WTC11 (cell line): ENCODE results near the gene ZDHHC19. TPM values are rescaled to one million over a fixed set of nuclear protein-coding genes. Genes with fewer than 3 reads are reported as not detected.

Source experiments
- ATAC-seq: fragments of 200-7000 bp; cut with Tn5 transposase; 2 replicates; pipeline ENCODE4 v1.10.0; 2021; ENCODE audit warnings: mild to moderate bottlenecking, moderate library complexity
- CTCF ChIA-PET: fragments of 300-600 bp; sonication (Branson Sonifier 250); formaldehyde crosslinking; loops from one replicate; lab custom pipeline; 2021; ENCODE audit warnings: antibody characterized with exemption; lab: Charles Lee
- POLR2A ChIA-PET: fragments of 350-600 bp; sonication (Branson Sonifier 250); formaldehyde crosslinking; loops from one replicate; lab custom pipeline; 2021; ENCODE audit warnings: antibody characterized with exemption; lab: Charles Lee
- DNase-seq: peaks from one replicate; pipeline ENCODE4 v3.0.0; 2021; ENCODE audit warnings: low spot score
- H3K27ac Mint-ChIP-seq: 2 replicates; pipeline ENCODE4 v1.8.0; 2021; ENCODE audit warnings: mixed read lengths
- H3K27me3 Mint-ChIP-seq: 2 replicates; pipeline ENCODE4 v1.8.0; 2021; ENCODE audit warnings: low read depth, mild to moderate bottlenecking, moderate library complexity, mixed read lengths
- H3K36me3 Mint-ChIP-seq: 2 replicates; pipeline ENCODE4 v1.8.0; 2021; ENCODE audit warnings: mixed read lengths
- H3K4me1 Mint-ChIP-seq: 2 replicates; pipeline ENCODE4 v1.8.0; 2022; ENCODE audit warnings: mixed read lengths
- H3K4me3 Mint-ChIP-seq: 2 replicates; pipeline ENCODE4 v1.8.0; 2021; ENCODE audit warnings: mild to moderate bottlenecking, moderate library complexity, mixed read lengths
- H3K9me3 Mint-ChIP-seq: 2 replicates; pipeline ENCODE4 v1.8.0; 2021; ENCODE audit warnings: mixed read lengths
- GABPB1 ChIP-seq: sonication (generic); formaldehyde crosslinking; IDR thresholded peaks from 2 replicates; pipeline ENCODE4 v1.8.1; 2023; ENCODE audit warnings: mild to moderate bottlenecking, missing genetic modification reagents
- MXD4 ChIP-seq: fragments of 250-450 bp; sonication (Bioruptor Pico); IDR thresholded peaks from 2 replicates; pipeline ENCODE4 v1.8.0; 2021; ENCODE audit warnings: mild to moderate bottlenecking, moderate library complexity, borderline replicate concordance
- NFE2L1 ChIP-seq: sonication (generic); formaldehyde crosslinking; IDR thresholded peaks from 2 replicates; pipeline ENCODE4 v1.8.1; 2023; ENCODE audit warnings: missing genetic modification reagents
- NR2C2 ChIP-seq: sonication (generic); formaldehyde crosslinking; IDR thresholded peaks from 2 replicates; pipeline ENCODE4 v1.8.0; 2022; ENCODE audit warnings: mild to moderate bottlenecking, missing genetic modification reagents
- RELA ChIP-seq: sonication (generic); formaldehyde crosslinking; IDR thresholded peaks from 2 replicates; pipeline ENCODE4 v1.8.1; 2022; ENCODE audit warnings: missing genetic modification reagents, mild to moderate bottlenecking, borderline replicate concordance
- SMAD3 ChIP-seq: sonication (generic); formaldehyde crosslinking; IDR thresholded peaks from 2 replicates; pipeline ENCODE4 v1.8.0; 2022; ENCODE audit warnings: missing genetic modification reagents, mild to moderate bottlenecking, borderline replicate concordance
- SMAD4 ChIP-seq: sonication (generic); formaldehyde crosslinking; IDR thresholded peaks from 2 replicates; pipeline ENCODE4 v1.8.0; 2022; ENCODE audit warnings: mild to moderate bottlenecking, missing genetic modification reagents
- SP1 ChIP-seq: sonication (generic); formaldehyde crosslinking; conservative IDR thresholded peaks from 2 replicates; pipeline ENCODE4 v1.8.1; 2022; ENCODE audit warnings: missing genetic modification reagents
- ZNF138 ChIP-seq: sonication (generic); formaldehyde crosslinking; conservative IDR thresholded peaks from 2 replicates; pipeline ENCODE4 v1.8.1; 2022; ENCODE audit warnings: mild to moderate bottlenecking, moderate library complexity, missing genetic modification reagents
- ZNF416 ChIP-seq: fragments of 250-450 bp; sonication (Bioruptor Pico); IDR thresholded peaks from 2 replicates; pipeline ENCODE4 v1.9.0; 2021; ENCODE audit warnings: mild to moderate bottlenecking, inconsistent platforms
- ZNF423 ChIP-seq: fragments of 250-450 bp; sonication (Bioruptor Pico); IDR thresholded peaks from 2 replicates; pipeline ENCODE4 v2.1.2; 2022; ENCODE audit warnings: mild to moderate bottlenecking, moderate library complexity
- total RNA-seq: library from RNA; stranded (reverse); gene quantifications from 3 replicates; pipeline ENCODE4 v1.2.3, GENCODE V29; 2021
- TF ChIP-seq, protein P1 (sequence below): sonication (generic); formaldehyde crosslinking; conservative IDR thresholded peaks from 2 replicates; pipeline ENCODE4 v1.8.1; 2023; ENCODE audit warnings: mild to moderate bottlenecking, low read depth, missing genetic modification reagents, moderate library complexity
- TF ChIP-seq, protein P2 (sequence below): sonication (generic); formaldehyde crosslinking; IDR thresholded peaks from 2 replicates; pipeline ENCODE4 v1.8.1; 2023; ENCODE audit warnings: mild to moderate bottlenecking, missing genetic modification reagents
- TF ChIP-seq, protein P3 (sequence below): sonication (generic); formaldehyde crosslinking; IDR thresholded peaks from 2 replicates; pipeline ENCODE4 v1.8.1; 2023; ENCODE audit warnings: mild to moderate bottlenecking, missing genetic modification reagents, borderline replicate concordance
- TF ChIP-seq, protein P4 (sequence below): sonication (generic); formaldehyde crosslinking; IDR thresholded peaks from 2 replicates; pipeline ENCODE4 v1.8.0; 2023; ENCODE audit warnings: missing genetic modification reagents
- TF ChIP-seq, protein P5 (sequence below): sonication (generic); formaldehyde crosslinking; IDR thresholded peaks from 2 replicates; pipeline ENCODE4 v1.8.1; 2022; ENCODE audit warnings: low read depth, missing genetic modification reagents, borderline replicate concordance
- TF ChIP-seq, protein P6 (sequence below): sonication (generic); formaldehyde crosslinking; IDR thresholded peaks from 2 replicates; pipeline ENCODE4 v1.8.1; 2022; ENCODE audit warnings: low read depth, mild to moderate bottlenecking, moderate library complexity, missing genetic modification reagents, borderline replicate concordance
- TF ChIP-seq, protein P7 (sequence below): sonication (generic); formaldehyde crosslinking; IDR thresholded peaks from 2 replicates; pipeline ENCODE4 v1.8.0; 2023; ENCODE audit warnings: missing genetic modification reagents, mild to moderate bottlenecking, borderline replicate concordance

The ZDHHC19 gene
- total RNA-seq, 1 experiment from 2014 or later: 4.4 TPM

DNA sequence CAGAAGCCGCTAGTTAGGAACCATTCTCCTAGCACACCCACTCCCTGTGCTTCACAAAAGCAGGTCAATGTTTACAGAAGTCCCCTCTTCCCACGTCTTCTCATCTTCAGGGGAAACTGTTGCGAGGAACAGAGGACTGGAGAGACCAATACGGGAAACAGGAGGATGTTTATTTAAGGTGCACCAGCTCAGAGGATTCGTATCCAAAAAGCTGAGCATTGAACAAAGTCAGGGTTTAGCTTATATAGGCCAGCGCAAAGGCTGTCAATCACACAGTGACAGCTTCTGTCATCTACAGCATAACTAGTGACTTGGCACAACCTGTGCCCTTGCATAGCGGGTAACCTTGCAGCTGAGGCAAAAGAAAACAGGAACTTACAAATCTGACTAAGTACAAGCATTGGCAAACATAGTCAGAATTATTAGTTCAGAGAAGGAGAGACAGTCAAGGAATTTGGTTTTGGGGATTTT is 61.3 kb downstream of the ZDHHC19 start:
- ATAC-seq (no peak), DNase-seq (no peak)
- Mint-ChIP-seq H3K4me1 (peaks cover 16% of the 10 kb centered on the region), H3K27ac (no peak overlapping the region), H3K9me3 (peaks cover 33% of the 10 kb centered on the region), H3K36me3 (peaks cover 16% of the 10 kb centered on the region), H3K27me3 (peaks cover 3% of the 10 kb centered on the region), H3K4me3 (no peak overlapping the region)
- ChIA-PET CTCF (no interaction called here), POLR2A (no interaction called here)
- TF ChIP-seq, protein P1, sequence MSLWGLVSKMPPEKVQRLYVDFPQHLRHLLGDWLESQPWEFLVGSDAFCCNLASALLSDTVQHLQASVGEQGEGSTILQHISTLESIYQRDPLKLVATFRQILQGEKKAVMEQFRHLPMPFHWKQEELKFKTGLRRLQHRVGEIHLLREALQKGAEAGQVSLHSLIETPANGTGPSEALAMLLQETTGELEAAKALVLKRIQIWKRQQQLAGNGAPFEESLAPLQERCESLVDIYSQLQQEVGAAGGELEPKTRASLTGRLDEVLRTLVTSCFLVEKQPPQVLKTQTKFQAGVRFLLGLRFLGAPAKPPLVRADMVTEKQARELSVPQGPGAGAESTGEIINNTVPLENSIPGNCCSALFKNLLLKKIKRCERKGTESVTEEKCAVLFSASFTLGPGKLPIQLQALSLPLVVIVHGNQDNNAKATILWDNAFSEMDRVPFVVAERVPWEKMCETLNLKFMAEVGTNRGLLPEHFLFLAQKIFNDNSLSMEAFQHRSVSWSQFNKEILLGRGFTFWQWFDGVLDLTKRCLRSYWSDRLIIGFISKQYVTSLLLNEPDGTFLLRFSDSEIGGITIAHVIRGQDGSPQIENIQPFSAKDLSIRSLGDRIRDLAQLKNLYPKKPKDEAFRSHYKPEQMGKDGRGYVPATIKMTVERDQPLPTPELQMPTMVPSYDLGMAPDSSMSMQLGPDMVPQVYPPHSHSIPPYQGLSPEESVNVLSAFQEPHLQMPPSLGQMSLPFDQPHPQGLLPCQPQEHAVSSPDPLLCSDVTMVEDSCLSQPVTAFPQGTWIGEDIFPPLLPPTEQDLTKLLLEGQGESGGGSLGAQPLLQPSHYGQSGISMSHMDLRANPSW: no peak
- TF ChIP-seq MXD4 (CRISPR knock-in tag) (no peak), NFE2L1 (CRISPR knock-in tag) (no peak), GABPB1 (CRISPR knock-in tag) (no peak), ZNF416 (CRISPR knock-in tag) (no peak), ZNF138 (CRISPR knock-in tag) (no peak), ZNF423 (CRISPR knock-in tag) (no peak), NR2C2 (no peak)
- TF ChIP-seq, protein P2, sequence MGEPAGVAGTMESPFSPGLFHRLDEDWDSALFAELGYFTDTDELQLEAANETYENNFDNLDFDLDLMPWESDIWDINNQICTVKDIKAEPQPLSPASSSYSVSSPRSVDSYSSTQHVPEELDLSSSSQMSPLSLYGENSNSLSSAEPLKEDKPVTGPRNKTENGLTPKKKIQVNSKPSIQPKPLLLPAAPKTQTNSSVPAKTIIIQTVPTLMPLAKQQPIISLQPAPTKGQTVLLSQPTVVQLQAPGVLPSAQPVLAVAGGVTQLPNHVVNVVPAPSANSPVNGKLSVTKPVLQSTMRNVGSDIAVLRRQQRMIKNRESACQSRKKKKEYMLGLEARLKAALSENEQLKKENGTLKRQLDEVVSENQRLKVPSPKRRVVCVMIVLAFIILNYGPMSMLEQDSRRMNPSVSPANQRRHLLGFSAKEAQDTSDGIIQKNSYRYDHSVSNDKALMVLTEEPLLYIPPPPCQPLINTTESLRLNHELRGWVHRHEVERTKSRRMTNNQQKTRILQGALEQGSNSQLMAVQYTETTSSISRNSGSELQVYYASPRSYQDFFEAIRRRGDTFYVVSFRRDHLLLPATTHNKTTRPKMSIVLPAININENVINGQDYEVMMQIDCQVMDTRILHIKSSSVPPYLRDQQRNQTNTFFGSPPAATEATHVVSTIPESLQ (CRISPR knock-in tag): no peak
- TF ChIP-seq, protein P3, sequence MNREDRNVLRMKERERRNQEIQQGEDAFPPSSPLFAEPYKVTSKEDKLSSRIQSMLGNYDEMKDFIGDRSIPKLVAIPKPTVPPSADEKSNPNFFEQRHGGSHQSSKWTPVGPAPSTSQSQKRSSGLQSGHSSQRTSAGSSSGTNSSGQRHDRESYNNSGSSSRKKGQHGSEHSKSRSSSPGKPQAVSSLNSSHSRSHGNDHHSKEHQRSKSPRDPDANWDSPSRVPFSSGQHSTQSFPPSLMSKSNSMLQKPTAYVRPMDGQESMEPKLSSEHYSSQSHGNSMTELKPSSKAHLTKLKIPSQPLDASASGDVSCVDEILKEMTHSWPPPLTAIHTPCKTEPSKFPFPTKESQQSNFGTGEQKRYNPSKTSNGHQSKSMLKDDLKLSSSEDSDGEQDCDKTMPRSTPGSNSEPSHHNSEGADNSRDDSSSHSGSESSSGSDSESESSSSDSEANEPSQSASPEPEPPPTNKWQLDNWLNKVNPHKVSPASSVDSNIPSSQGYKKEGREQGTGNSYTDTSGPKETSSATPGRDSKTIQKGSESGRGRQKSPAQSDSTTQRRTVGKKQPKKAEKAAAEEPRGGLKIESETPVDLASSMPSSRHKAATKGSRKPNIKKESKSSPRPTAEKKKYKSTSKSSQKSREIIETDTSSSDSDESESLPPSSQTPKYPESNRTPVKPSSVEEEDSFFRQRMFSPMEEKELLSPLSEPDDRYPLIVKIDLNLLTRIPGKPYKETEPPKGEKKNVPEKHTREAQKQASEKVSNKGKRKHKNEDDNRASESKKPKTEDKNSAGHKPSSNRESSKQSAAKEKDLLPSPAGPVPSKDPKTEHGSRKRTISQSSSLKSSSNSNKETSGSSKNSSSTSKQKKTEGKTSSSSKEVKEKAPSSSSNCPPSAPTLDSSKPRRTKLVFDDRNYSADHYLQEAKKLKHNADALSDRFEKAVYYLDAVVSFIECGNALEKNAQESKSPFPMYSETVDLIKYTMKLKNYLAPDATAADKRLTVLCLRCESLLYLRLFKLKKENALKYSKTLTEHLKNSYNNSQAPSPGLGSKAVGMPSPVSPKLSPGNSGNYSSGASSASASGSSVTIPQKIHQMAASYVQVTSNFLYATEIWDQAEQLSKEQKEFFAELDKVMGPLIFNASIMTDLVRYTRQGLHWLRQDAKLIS (CRISPR knock-in tag): no peak
- TF ChIP-seq, protein P4, sequence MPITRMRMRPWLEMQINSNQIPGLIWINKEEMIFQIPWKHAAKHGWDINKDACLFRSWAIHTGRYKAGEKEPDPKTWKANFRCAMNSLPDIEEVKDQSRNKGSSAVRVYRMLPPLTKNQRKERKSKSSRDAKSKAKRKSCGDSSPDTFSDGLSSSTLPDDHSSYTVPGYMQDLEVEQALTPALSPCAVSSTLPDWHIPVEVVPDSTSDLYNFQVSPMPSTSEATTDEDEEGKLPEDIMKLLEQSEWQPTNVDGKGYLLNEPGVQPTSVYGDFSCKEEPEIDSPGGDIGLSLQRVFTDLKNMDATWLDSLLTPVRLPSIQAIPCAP (CRISPR knock-in tag): no peak
- TF ChIP-seq, protein P5, sequence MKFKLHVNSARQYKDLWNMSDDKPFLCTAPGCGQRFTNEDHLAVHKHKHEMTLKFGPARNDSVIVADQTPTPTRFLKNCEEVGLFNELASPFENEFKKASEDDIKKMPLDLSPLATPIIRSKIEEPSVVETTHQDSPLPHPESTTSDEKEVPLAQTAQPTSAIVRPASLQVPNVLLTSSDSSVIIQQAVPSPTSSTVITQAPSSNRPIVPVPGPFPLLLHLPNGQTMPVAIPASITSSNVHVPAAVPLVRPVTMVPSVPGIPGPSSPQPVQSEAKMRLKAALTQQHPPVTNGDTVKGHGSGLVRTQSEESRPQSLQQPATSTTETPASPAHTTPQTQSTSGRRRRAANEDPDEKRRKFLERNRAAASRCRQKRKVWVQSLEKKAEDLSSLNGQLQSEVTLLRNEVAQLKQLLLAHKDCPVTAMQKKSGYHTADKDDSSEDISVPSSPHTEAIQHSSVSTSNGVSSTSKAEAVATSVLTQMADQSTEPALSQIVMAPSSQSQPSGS (CRISPR knock-in tag): no peak

DNA sequence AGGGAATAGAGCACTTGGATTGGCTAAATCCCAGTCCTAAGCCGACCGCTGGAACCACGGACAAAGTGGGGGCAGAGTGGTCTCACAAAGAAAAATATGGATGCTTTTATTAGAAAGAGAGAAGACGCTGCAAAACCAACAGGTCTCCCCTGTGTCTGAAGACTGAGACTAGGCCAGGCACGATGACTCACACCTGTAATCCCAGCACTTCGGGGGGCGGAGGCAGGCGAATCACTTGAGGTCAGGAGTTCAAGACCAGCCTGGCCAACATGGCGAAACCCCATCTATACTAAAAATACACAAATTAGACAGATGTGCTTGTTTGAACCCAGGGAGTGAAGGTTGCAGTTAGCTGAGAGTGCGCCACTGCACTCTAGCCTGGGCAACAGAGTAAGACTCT is 61.8 kb downstream of the ZDHHC19 start:
- H3K9me3 Mint-ChIP-seq: peaks cover 33% of the 10 kb centered on the region
- TF ChIP-seq RELA (CRISPR knock-in tag) (no peak), SMAD3 (CRISPR knock-in tag) (no peak), SMAD4 (CRISPR knock-in tag) (no peak), SP1 (no peak)
- TF ChIP-seq, protein P6, sequence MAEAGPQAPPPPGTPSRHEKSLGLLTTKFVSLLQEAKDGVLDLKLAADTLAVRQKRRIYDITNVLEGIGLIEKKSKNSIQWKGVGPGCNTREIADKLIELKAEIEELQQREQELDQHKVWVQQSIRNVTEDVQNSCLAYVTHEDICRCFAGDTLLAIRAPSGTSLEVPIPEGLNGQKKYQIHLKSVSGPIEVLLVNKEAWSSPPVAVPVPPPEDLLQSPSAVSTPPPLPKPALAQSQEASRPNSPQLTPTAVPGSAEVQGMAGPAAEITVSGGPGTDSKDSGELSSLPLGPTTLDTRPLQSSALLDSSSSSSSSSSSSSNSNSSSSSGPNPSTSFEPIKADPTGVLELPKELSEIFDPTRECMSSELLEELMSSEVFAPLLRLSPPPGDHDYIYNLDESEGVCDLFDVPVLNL: no peak
- TF ChIP-seq, protein P7, sequence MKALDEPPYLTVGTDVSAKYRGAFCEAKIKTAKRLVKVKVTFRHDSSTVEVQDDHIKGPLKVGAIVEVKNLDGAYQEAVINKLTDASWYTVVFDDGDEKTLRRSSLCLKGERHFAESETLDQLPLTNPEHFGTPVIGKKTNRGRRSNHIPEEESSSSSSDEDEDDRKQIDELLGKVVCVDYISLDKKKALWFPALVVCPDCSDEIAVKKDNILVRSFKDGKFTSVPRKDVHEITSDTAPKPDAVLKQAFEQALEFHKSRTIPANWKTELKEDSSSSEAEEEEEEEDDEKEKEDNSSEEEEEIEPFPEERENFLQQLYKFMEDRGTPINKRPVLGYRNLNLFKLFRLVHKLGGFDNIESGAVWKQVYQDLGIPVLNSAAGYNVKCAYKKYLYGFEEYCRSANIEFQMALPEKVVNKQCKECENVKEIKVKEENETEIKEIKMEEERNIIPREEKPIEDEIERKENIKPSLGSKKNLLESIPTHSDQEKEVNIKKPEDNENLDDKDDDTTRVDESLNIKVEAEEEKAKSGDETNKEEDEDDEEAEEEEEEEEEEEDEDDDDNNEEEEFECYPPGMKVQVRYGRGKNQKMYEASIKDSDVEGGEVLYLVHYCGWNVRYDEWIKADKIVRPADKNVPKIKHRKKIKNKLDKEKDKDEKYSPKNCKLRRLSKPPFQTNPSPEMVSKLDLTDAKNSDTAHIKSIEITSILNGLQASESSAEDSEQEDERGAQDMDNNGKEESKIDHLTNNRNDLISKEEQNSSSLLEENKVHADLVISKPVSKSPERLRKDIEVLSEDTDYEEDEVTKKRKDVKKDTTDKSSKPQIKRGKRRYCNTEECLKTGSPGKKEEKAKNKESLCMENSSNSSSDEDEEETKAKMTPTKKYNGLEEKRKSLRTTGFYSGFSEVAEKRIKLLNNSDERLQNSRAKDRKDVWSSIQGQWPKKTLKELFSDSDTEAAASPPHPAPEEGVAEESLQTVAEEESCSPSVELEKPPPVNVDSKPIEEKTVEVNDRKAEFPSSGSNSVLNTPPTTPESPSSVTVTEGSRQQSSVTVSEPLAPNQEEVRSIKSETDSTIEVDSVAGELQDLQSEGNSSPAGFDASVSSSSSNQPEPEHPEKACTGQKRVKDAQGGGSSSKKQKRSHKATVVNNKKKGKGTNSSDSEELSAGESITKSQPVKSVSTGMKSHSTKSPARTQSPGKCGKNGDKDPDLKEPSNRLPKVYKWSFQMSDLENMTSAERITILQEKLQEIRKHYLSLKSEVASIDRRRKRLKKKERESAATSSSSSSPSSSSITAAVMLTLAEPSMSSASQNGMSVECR (CRISPR knock-in tag): no peak

More for the DNA sequence above, 61.8 kb downstream of the ZDHHC19 start:
- H3K4me1 Mint-ChIP-seq: peaks cover 16% of the 10 kb centered on the region
- H3K27ac Mint-ChIP-seq: no peak overlapping the region
- ATAC-seq (no peak), DNase-seq (no peak)
- H3K27me3 Mint-ChIP-seq: peaks cover 3% of the 10 kb centered on the region
- ChIA-PET CTCF (no interaction called here), POLR2A (no interaction called here)
- H3K4me3 Mint-ChIP-seq: no peak overlapping the region
- H3K36me3 Mint-ChIP-seq: peaks cover 16% of the 10 kb centered on the region
